GM19351 (cell line): Measurements from ENCODE around the gene SPATA4.
"Not testable (repeated sequence)": the region's sequence is repeated elsewhere in the genome, so short reads cannot be mapped to it uniquely, and the experiment has no call there.

ENCODE experiments used
- ATAC-seq: cut with Tn5 transposase; IDR thresholded peaks from one replicate; pipeline ENCODE4 v1.9.1; 2021; ENCODE audit warnings: mild to moderate bottlenecking, moderate library complexity; ENCODE audit not compliant: unreplicated experiment

SPATA4 gene

GRCh38 chr4:176195184-176195978, at the start of gene SPATA4:
Gene SPATA4, minus strand, starts transcription at chr4:176195585. Its CDS starts 23 bp downstream, at chr4:176195562.
- peak; percentile 96 for ATAC-seq

GRCh38 chr4:176242764-176243347, 47.5 kb upstream of the SPATA4 start:
- no peak for ATAC-seq

GRCh38 chr4:176241703-176242102, 46.3 kb upstream of the SPATA4 start:
- no peak for ATAC-seq

GRCh38 chr4:176238826-176239225, 43.4 kb upstream of the SPATA4 start:
- ATAC-seq = no peak

GRCh38 chr4:176238157-176238610, 42.8 kb upstream of the SPATA4 start:
- no peak for ATAC-seq

- no peak for ATAC-seq
Observed at GRCh38 chr4:176236946-176237345, 41.6 kb upstream of the SPATA4 start.

GRCh38 chr4:176230836-176231235, 35.5 kb upstream of the SPATA4 start:
- no peak for ATAC-seq

GRCh38 chr4:176229645-176230044, 34.3 kb upstream of the SPATA4 start:
- no peak for ATAC-seq

- no peak for ATAC-seq
Observed at GRCh38 chr4:176226736-176227135, 31.4 kb upstream of the SPATA4 start.

GRCh38 chr4:176223561-176223960, 28.2 kb upstream of the SPATA4 start:
- ATAC-seq = no peak

- ATAC-seq = no peak
Observed at GRCh38 chr4:176222149-176222548, 26.8 kb upstream of the SPATA4 start.

GRCh38 chr4:176217510-176217909, 22.1 kb upstream of the SPATA4 start:
- no peak for ATAC-seq

- not testable (repeated sequence) for ATAC-seq
Observed at GRCh38 chr4:176212351-176212750, 17.0 kb upstream of the SPATA4 start.

- no peak for ATAC-seq
Observed at GRCh38 chr4:176210579-176211296, 15.4 kb upstream of the SPATA4 start.

- no peak for ATAC-seq
Observed at GRCh38 chr4:176210101-176210500, 14.7 kb upstream of the SPATA4 start.

GRCh38 chr4:176209535-176209934, 14.2 kb upstream of the SPATA4 start:
- ATAC-seq = no peak

- no peak for ATAC-seq
Observed at GRCh38 chr4:176207839-176208238, 12.5 kb upstream of the SPATA4 start.

GRCh38 chr4:176205299-176205698, 9.9 kb upstream of the SPATA4 start:
- ATAC-seq = no peak

- no peak for ATAC-seq
Observed at GRCh38 chr4:176198316-176198903, 3.0 kb upstream of the SPATA4 start.

- ATAC-seq = no peak
Observed at GRCh38 chr4:176193938-176194337, 1.4 kb downstream of the SPATA4 start.

- ATAC-seq = no peak
Observed at GRCh38 chr4:176193126-176193525, 2.3 kb downstream of the SPATA4 start.
